ENCODE data around the gene FREM1. TPM values are rescaled to one million over a fixed set of nuclear protein-coding genes. Genes with fewer than 3 reads are reported as not detected.

The FREM1 gene
- total and polyA plus RNA-seq, 2 of the 13 experiments (the other 11 are each of a cell fraction or from before 2014, with no cell fraction given): 64.3 to 202 TPM

- TF ChIP-seq RERE (CRISPR knock-in tag; IDR thresholded peaks at IDR 0.05; ENCODE audit: low read depth) (no peak), MLLT10 (CRISPR knock-in tag; IDR thresholded peaks at IDR 0.05) (no peak), MAFK (conservative IDR thresholded peaks at IDR 0.05 in 1 of 2, IDR thresholded peaks at IDR 0.05 in 1 of 2; ENCODE audit: low read length in 2 of 2) (peak; percentile 7 to 24; a peak in 1 of 4 replicates), HNRNPL (IDR thresholded peaks at IDR 0.05; ENCODE audit: low read depth, low read length) (0 out of 2 replicates have a peak, but pooled peaks have one; percentile 40), POLR2G (IDR thresholded peaks at IDR 0.05; ENCODE audit: low read depth, low read length) (peak; percentile 56), RBFOX2 (IDR thresholded peaks at IDR 0.05; ENCODE audit: low read depth, low read length) (peak; percentile 79)
- ChIA-PET POLR2A (no interaction called here), CTCF (ENCODE audit: low intra/inter-chr PET ratio, low total read pairs) (no interaction called here)
- Histone ChIP-seq H3K36me3 (replicated peaks in 1 of 2; ENCODE audit: control insufficient read depth in 1 of 2, insufficient read depth in 2 of 2, low read length in 2 of 2) (peaks cover 4 to 21% of the 10 kb centered on the region in 2 experiments; a peak in 4 of 5 replicates), H3K4me2 (ENCODE audit: low read depth, low read length) (peak overlapping the region; percentile 81), H4K20me1 (ENCODE audit: insufficient read depth, low read length) (peaks cover 48% of the 10 kb centered on the region), H3K4me1 (ENCODE audit: insufficient read depth, low read length) (peaks cover 54% of the 10 kb centered on the region), H3K9me3 (ENCODE audit: low read length) (no peaks in the 10 kb centered on the region), H3K9ac (ENCODE audit: insufficient read depth, low read depth, low read length) (peak overlapping the region; percentile 97), H3K27me3 (ENCODE audit: control insufficient read depth in 1 of 2, insufficient read depth in 2 of 2, low read length in 2 of 2) (no peaks in the 10 kb centered on the region; a peak in 3 of 5 replicates), H3K4me3 (replicated peaks in 1 of 3; ENCODE audit: insufficient read depth in 1 of 3, low read depth in 2 of 3, low read length in 3 of 3) (peak overlapping the region; percentile 76 to 97 (median 88)), H2AFZ (ENCODE audit: low read length) (no peak overlapping the region), H3K27ac (ENCODE audit: extremely low read length, insufficient read depth, low read length) (peak overlapping the region; percentile 98), H3K79me2 (ENCODE audit: insufficient read depth, low read length) (peaks cover 73% of the 10 kb centered on the region)
- 20% methylated on average over 2 of the region's 2 CpGs for WGBS (ENCODE audit: low lambda C conversion rate)
- intact Hi-C loops (cut with micrococcal nuclease; ENCODE audit: unreplicated experiment): loop anchor here (5.0 to 10.0 kb wide), 3 partner anchors 61 to 271 kb away; no protein-coding TSS in a partner anchor
- no peak for FAIRE-seq
- ATAC-seq: no peak
- in situ Hi-C loops (cut with HindIII; ENCODE audit: extremely low pct_ligation_motif_present, low pct_unique_long_range_greater_than_20kb): loop anchor here (5.0 kb wide), 1 partner anchor 96 kb away; no protein-coding TSS in a partner anchor
- no peak for DNase-seq (ENCODE audit: low spot score)
- no TSS peak for BruUV-seq (replicated peaks)
Observed at GRCh38 chr9:14866200-14866749, 44.0 kb downstream of the FREM1 start.
